ENCODE measurements around the gene SRD5A2. TPM values are rescaled to one million over a fixed set of nuclear protein-coding genes. Genes with fewer than 3 reads are reported as not detected.

SRD5A2 gene
- total and polyA plus RNA-seq, 12 donors: under 0.01 TPM; not detected in 11

DNA sequence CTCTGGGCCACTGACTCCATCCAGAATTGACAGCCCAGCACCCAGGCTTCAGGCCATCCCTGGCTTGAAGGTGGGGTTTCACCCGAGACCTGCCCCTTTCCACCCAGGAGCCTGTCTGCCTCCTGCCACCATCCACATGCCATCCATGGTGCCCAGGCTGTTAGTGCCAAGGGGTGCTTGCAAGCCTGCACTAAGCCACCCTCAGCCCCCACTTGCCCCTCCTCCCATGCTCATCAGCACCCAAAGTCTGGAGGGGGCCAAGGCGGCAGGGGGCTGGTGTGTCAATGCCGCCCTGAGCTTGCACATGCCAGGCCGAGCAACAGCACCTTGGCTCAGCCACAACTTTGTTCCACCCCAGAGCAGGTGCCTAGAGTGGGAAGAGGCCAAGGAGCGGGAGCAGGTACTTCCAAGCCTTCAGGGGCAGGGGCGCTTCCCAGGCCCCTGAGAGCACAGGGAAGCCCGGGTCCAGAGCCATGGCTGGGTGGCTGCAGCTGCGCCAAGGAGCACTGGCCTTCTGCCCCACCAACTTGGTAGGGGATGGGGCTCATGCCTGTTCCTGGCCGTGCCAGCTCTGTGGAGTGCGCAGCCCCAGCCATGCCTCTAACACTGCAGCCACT, 12.0 kb downstream of the SRD5A2 start:
- DNase-seq (no peak), ATAC-seq (no peak)
- intact Hi-C loops (cut with DNase I): no loop called here
- peaks cover 0 to 17% (median 5%) of the 10 kb centered on the region in 11 donors for H3K9me3 ChIP-seq
- H3K4me3 ChIP-seq: no peak overlapping the region
- WGBS, 2 donors: 90 to 95% methylated on average over 10 of the region's 10 CpGs
- H3K4me1 ChIP-seq: no peaks in the 10 kb centered on the region
- H3K36me3 ChIP-seq: no peaks in the 10 kb centered on the region
- H3K27ac ChIP-seq: no peak overlapping the region
- TF ChIP-seq, protein P1, sequence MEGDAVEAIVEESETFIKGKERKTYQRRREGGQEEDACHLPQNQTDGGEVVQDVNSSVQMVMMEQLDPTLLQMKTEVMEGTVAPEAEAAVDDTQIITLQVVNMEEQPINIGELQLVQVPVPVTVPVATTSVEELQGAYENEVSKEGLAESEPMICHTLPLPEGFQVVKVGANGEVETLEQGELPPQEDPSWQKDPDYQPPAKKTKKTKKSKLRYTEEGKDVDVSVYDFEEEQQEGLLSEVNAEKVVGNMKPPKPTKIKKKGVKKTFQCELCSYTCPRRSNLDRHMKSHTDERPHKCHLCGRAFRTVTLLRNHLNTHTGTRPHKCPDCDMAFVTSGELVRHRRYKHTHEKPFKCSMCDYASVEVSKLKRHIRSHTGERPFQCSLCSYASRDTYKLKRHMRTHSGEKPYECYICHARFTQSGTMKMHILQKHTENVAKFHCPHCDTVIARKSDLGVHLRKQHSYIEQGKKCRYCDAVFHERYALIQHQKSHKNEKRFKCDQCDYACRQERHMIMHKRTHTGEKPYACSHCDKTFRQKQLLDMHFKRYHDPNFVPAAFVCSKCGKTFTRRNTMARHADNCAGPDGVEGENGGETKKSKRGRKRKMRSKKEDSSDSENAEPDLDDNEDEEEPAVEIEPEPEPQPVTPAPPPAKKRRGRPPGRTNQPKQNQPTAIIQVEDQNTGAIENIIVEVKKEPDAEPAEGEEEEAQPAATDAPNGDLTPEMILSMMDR (IDR thresholded peaks at IDR 0.05): no peak
- H3K27me3 ChIP-seq: no peaks in the 10 kb centered on the region

DNA sequence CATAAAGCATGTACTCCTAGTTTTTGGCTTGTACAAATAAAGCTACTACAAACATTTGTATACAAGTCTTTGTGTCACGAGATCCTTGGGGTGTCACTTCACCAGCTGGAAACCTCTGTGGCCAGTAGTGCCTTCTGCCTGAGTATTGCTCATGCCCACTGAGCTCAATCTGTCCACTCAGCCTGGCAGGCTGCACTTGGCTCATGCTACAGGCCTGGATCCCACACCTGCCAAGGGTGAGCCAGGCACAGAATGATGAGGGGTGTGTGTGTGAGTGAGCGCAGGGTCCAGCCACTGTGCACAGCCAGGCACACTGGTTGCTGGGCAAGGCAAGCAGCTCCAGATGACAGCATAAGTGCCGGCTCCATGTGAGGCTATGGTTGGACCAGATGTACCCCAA, 13.1 kb downstream of the SRD5A2 start:
- Histone ChIP-seq H3K27me3 (no peaks in the 10 kb centered on the region), H3K4me3 (no peak overlapping the region), H3K9me3 (peaks cover 0 to 17% (median 5%) of the 10 kb centered on the region in 11 donors), H3K36me3 (no peaks in the 10 kb centered on the region), H3K27ac (no peak overlapping the region), H3K4me1 (no peaks in the 10 kb centered on the region)
- intact Hi-C loops (cut with DNase I): no loop called here
- no peak for DNase-seq
- TF ChIP-seq, protein P1 (IDR thresholded peaks at IDR 0.05): no peak
- no peak for ATAC-seq
- WGBS, 2 donors: 79 to 89% methylated on average over 3 of the region's 3 CpGs

DNA sequence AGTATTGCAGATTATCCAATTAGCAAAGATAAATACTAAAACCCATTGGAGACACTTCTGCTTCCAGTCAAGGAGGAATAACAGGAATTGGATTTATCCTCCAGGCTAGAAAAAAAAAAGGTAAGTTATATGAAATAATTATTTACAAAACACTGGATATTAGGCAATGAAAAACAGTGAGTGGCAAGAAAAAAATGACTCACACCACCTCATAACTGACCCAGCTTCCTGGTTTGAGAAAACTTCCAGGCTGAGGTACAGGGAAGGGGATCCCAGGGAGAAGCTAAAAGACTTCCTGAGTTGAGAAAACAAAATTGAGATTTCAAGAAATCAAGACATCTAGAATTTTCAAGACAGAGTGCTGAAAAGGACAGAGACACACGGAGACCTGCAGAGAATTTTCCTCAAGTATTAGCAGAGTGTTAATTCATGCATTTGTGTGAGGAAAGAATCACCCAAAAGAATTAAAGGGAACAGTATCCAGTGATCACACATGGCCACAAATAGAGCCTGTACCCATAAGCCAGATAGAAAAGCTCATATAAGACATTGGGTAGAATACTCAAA, 17.4 kb downstream of the SRD5A2 start:
- 26 to 37% methylated on average over 1 of the region's 1 CpG for WGBS, 2 donors
- Histone ChIP-seq H3K27ac (no peak overlapping the region), H3K4me3 (no peak overlapping the region), H3K4me1 (no peaks in the 10 kb centered on the region), H3K9me3 (no peaks in the 10 kb centered on the region), H3K27me3 (no peaks in the 10 kb centered on the region), H3K36me3 (no peaks in the 10 kb centered on the region)
- TF ChIP-seq, protein P1 (IDR thresholded peaks at IDR 0.05): no peak
- no peak for DNase-seq
- intact Hi-C loops (cut with DNase I): no loop called here
- no peak for ATAC-seq

DNA sequence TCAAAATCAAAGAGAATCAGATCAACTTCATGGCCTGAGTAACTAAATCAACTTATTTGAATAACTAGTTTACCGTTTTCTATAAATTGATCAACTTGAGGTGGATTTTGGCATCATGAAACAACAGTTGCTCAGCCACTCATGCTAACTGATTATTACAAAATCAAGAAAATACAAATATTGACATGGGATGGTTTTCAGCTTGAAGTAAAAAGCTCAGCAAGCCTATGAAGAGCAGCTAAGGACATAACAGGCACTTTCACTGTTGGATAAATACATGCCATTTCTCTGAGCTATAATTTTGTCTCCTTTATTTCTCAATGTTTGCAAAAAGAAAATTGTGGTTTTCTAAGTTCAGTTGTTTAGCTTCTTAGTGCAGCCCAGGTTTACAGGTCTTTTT, 18.9 kb downstream of the SRD5A2 start:
- Histone ChIP-seq H3K9me3 (peaks cover 0 to 2% (median 0%) of the 10 kb centered on the region in 11 donors), H3K27ac (no peak overlapping the region), H3K27me3 (no peaks in the 10 kb centered on the region), H3K36me3 (no peaks in the 10 kb centered on the region), H3K4me1 (no peaks in the 10 kb centered on the region), H3K4me3 (no peak overlapping the region)
- DNase-seq (no peak), ATAC-seq (no peak)
- intact Hi-C loops (cut with DNase I): no loop called here
- TF ChIP-seq, protein P1 (IDR thresholded peaks at IDR 0.05): no peak
- 29 to 63% methylated on average over 1 of the region's 1 CpG for WGBS, 2 donors

Data from heart right ventricle (tissue), 16 donors.